GM21360 (cell line): ENCODE data around the gene MLLT6.

Experiments used
- ATAC-seq: cut with Tn5 transposase; IDR thresholded peaks from one replicate; pipeline ENCODE4 v1.9.1; 2021; ENCODE audit warnings: mild to moderate bottlenecking, moderate library complexity; ENCODE audit not compliant: unreplicated experiment

MLLT6 gene

GRCh38 chr17:38741461-38741860, 36.4 kb downstream of the MLLT6 start:
- ATAC-seq = no peak

- no peak for ATAC-seq
Observed at GRCh38 chr17:38741921-38742410, 36.9 kb downstream of the MLLT6 start.

- ATAC-seq = no peak
Observed at GRCh38 chr17:38742411-38743308, 37.6 kb downstream of the MLLT6 start.

GRCh38 chr17:38743556-38744171, 38.6 kb downstream of the MLLT6 start:
- ATAC-seq = no peak

GRCh38 chr17:38745545-38745944, 40.5 kb downstream of the MLLT6 start:
- no peak for ATAC-seq

GRCh38 chr17:38746004-38746848, 41.2 kb downstream of the MLLT6 start:
- ATAC-seq = no peak

GRCh38 chr17:38746849-38747462, 41.9 kb downstream of the MLLT6 start:
- ATAC-seq = no peak

GRCh38 chr17:38747463-38748148, 42.5 kb downstream of the MLLT6 start:
- no peak for ATAC-seq

- no peak for ATAC-seq
Observed at GRCh38 chr17:38748149-38748891, 43.2 kb downstream of the MLLT6 start, which contains the start of gene PCGF2. Gene PCGF2 (minus strand): TSS chr17:38748336. CDS start chr17:38740402, 7,934 bp downstream.

- no peak for ATAC-seq
Observed at GRCh38 chr17:38748892-38749222, 43.8 kb downstream of the MLLT6 start.

- ATAC-seq = no peak
Observed at GRCh38 chr17:38749223-38750043, 44.4 kb downstream of the MLLT6 start.

GRCh38 chr17:38750044-38750311, 44.9 kb downstream of the MLLT6 start:
- ATAC-seq = no peak

GRCh38 chr17:38750312-38751121, 45.4 kb downstream of the MLLT6 start:
- ATAC-seq = no peak

GRCh38 chr17:38751144-38751807, 46.2 kb downstream of the MLLT6 start:
- ATAC-seq = no peak

GRCh38 chr17:38751808-38752307, 46.8 kb downstream of the MLLT6 start:
- ATAC-seq = peak; percentile 29

GRCh38 chr17:38752308-38753070, 47.4 kb downstream of the MLLT6 start, which contains the start of gene PSMB3:
Gene PSMB3 (plus strand): TSS chr17:38752741. CDS start chr17:38752827, 86 bp downstream.
- ATAC-seq = peak; percentile 80
